IMR-90 (cell line): ENCODE results near the gene STAG1. TPM values are rescaled to one million over a fixed set of nuclear protein-coding genes. Genes with fewer than 3 reads are reported as not detected.

Experiments used
- ATAC-seq: fragments of 200-7000 bp; cut with Tn5 transposase; 2 replicates; pipeline ENCODE4 v1.9.1; 2020; ENCODE audit warnings: low read depth, mild to moderate bottlenecking, moderate library complexity
- BruUV-seq: library from RNA; stranded (reverse); fragments of 400-500 nt; replicated peaks from 2 replicates; lab custom pipeline; 2021; lab: Mats Ljungman, UMichigan
- CTCF ChIA-PET: fragments of 300-600 bp; formaldehyde crosslinking; extraction: SDS; loops from one replicate; lab custom pipeline; 2021; ENCODE audit warnings: antibody characterized with exemption; lab: Yijun Ruan, JAX
- POLR2A ChIA-PET: fragments of 300-600 bp; sonication (Branson Sonifier 250); formaldehyde crosslinking; loops from one replicate; lab custom pipeline; 2022; ENCODE audit warnings: antibody characterized with exemption; ENCODE audit not compliant: unreplicated experiment; lab: Charles Lee
- DNase-seq: peaks from one replicate; pipeline ENCODE4 v3.0.0; 2013
- H2AFZ ChIP-seq: replicated peaks from 2 replicates; pipeline ENCODE3; 2013; ENCODE audit warnings: low read length, mild to moderate bottlenecking; ENCODE audit not compliant: poor library complexity
- H2AK5ac ChIP-seq: 2 replicates; pipeline ENCODE4 v1.6.1; 2013; ENCODE audit warnings: low read depth, low read length, inconsistent platforms
- H2AK9ac ChIP-seq: replicated peaks from 2 replicates; pipeline ENCODE3; 2013; ENCODE audit warnings: mild to moderate bottlenecking, low read depth, low read length, moderate library complexity; ENCODE audit not compliant: poor library complexity
- H2BK120ac ChIP-seq: 2 replicates; pipeline ENCODE4 v1.6.1; 2013; ENCODE audit warnings: low read depth, low read length, inconsistent platforms
- H2BK15ac ChIP-seq: 3 replicates; pipeline ENCODE4 v1.6.1; 2013; ENCODE audit warnings: low read depth, low read length, inconsistent platforms
- H2BK20ac ChIP-seq: 2 replicates; pipeline ENCODE4 v1.6.1; 2013; ENCODE audit warnings: low read depth, mild to moderate bottlenecking, inconsistent platforms, low read length, moderate library complexity
- H2BK5ac ChIP-seq: 2 replicates; pipeline ENCODE4 v1.6.1; 2013; ENCODE audit warnings: mild to moderate bottlenecking, low read depth, low read length, inconsistent platforms; ENCODE audit not compliant: poor library complexity, severe bottlenecking
- H3K14ac ChIP-seq: replicated peaks from 2 replicates; pipeline ENCODE4 v1.6.1; 2013; ENCODE audit warnings: low read depth, low read length, inconsistent platforms
- H3K18ac ChIP-seq: 2 replicates; pipeline ENCODE4 v1.6.1; 2013; ENCODE audit warnings: low read depth, low read length, control low read depth
- H3K23ac ChIP-seq: 2 replicates; pipeline ENCODE4 v1.6.1; 2013; ENCODE audit warnings: low read depth, low read length, inconsistent platforms
- H3K27ac ChIP-seq: 2 replicates; pipeline ENCODE4 v1.5.1; 2013; ENCODE audit warnings: mild to moderate bottlenecking, control low read depth, low read length; ENCODE audit not compliant: insufficient read depth
- H3K27me3 ChIP-seq: 2 replicates; pipeline ENCODE4 v1.6.1; 2013; ENCODE audit warnings: low read length; ENCODE audit not compliant: control insufficient read depth, insufficient read depth
- H3K36me3 ChIP-seq: 2 replicates; pipeline ENCODE4 v1.6.1; 2013; ENCODE audit warnings: low read length, mixed read lengths; ENCODE audit not compliant: control insufficient read depth, insufficient read depth
- H3K4ac ChIP-seq: 2 replicates; pipeline ENCODE4 v1.6.1; 2013; ENCODE audit warnings: low read depth, low read length, inconsistent platforms
- H3K4me1 ChIP-seq: 2 replicates; pipeline ENCODE4 v1.6.1; 2013; ENCODE audit warnings: low read length, mixed read lengths; ENCODE audit not compliant: control insufficient read depth, insufficient read depth
- H3K4me2 ChIP-seq: 2 replicates; pipeline ENCODE4 v1.6.1; 2013; ENCODE audit warnings: low read depth, mild to moderate bottlenecking, control low read depth, low read length, moderate library complexity
- H3K4me3 ChIP-seq: 2 replicates; pipeline ENCODE4 v1.5.1; 2013; ENCODE audit warnings: low read depth, mild to moderate bottlenecking, control low read depth, low read length, moderate library complexity; ENCODE audit not compliant: insufficient read depth
- H3K56ac ChIP-seq: 2 replicates; pipeline ENCODE4 v1.6.1; 2013; ENCODE audit warnings: low read length, inconsistent platforms; ENCODE audit not compliant: insufficient read depth; ENCODE audit errors: extremely low read depth
- H3K79me1 ChIP-seq, 2 experiments: 2 replicates each; pipeline ENCODE4 v1.6.1; 2013; ENCODE audit warnings: low read length in 2 of 2, inconsistent platforms in 1 of 2, low read depth in 1 of 2
- H3K9ac ChIP-seq: 2 replicates; pipeline ENCODE4 v1.6.1; 2013; ENCODE audit warnings: low read depth, low read length, control low read depth
- H3K9me1 ChIP-seq: 2 replicates; pipeline ENCODE4 v1.6.1; 2013; ENCODE audit warnings: low read length, inconsistent platforms; ENCODE audit not compliant: insufficient read depth
- H3K9me3 ChIP-seq: 2 replicates; pipeline ENCODE4 v1.6.1; 2013; ENCODE audit warnings: low read length; ENCODE audit not compliant: control insufficient read depth, insufficient read depth
- H4K20me1 ChIP-seq: 2 replicates; pipeline ENCODE4 v1.6.1; 2013; ENCODE audit warnings: low read length, inconsistent platforms; ENCODE audit not compliant: insufficient read depth
- H4K5ac ChIP-seq: 2 replicates; pipeline ENCODE4 v1.6.1; 2013; ENCODE audit warnings: mild to moderate bottlenecking, low read depth, low read length, control low read depth
- H4K8ac ChIP-seq, 2 experiments: 2 replicates each; pipeline ENCODE4 v1.6.1; 2013; ENCODE audit warnings: low read depth in 2 of 2, low read length in 2 of 2, control low read depth in 1 of 2, inconsistent platforms in 1 of 2
- H4K91ac ChIP-seq: 2 replicates; pipeline ENCODE4 v1.6.1; 2013; ENCODE audit warnings: low read depth, low read length, inconsistent platforms; ENCODE audit not compliant: insufficient read depth
- BHLHE40 ChIP-seq: fragments of 150-350 bp; IDR thresholded peaks from 2 replicates; pipeline ENCODE4 v1.6.1; 2016; ENCODE audit warnings: mild to moderate bottlenecking, low read depth, low read length
- CEBPB ChIP-seq: IDR thresholded peaks from 2 replicates; pipeline ENCODE4 v1.6.1; 2012; ENCODE audit warnings: low read depth, low read length, improper control_type of control experiment
- CHD1 ChIP-seq: IDR thresholded peaks from 2 replicates; pipeline ENCODE4 v1.6.1; 2012; ENCODE audit warnings: low read depth, low read length, improper control_type of control experiment
- FOS ChIP-seq: fragments of 150-350 bp; IDR thresholded peaks from 2 replicates; pipeline ENCODE4 v1.6.1; 2016; ENCODE audit warnings: low read depth, low read length
- MAFK ChIP-seq: IDR thresholded peaks from 2 replicates; pipeline ENCODE4 v1.6.1; 2012; ENCODE audit warnings: low read depth, low read length, improper control_type of control experiment
- MAZ ChIP-seq: IDR thresholded peaks from 2 replicates; pipeline ENCODE4 v1.6.1; 2012; ENCODE audit warnings: low read depth, mild to moderate bottlenecking, low read length, improper control_type of control experiment, moderate library complexity, borderline replicate concordance
- MXI1 ChIP-seq: IDR thresholded peaks from 2 replicates; pipeline ENCODE4 v1.6.1; 2012; ENCODE audit warnings: low read depth, mild to moderate bottlenecking, low read length, moderate library complexity, borderline replicate concordance
- NFE2L2 ChIP-seq: fragments of 150-350 bp; IDR thresholded peaks from 2 replicates; pipeline ENCODE4 v1.6.1; 2016; ENCODE audit warnings: low read depth, mild to moderate bottlenecking, low read length
- POLR2A ChIP-seq: IDR thresholded peaks from 2 replicates; pipeline ENCODE4 v1.6.1; 2012; ENCODE audit warnings: mild to moderate bottlenecking, low read depth, low read length
- RAD21 ChIP-seq: IDR thresholded peaks from 2 replicates; pipeline ENCODE4 v1.6.1; 2012; ENCODE audit warnings: low read length, improper control_type of control experiment
- RCOR1 ChIP-seq: IDR thresholded peaks from 2 replicates; pipeline ENCODE4 v1.6.1; 2012; ENCODE audit warnings: mild to moderate bottlenecking, low read length, improper control_type of control experiment; ENCODE audit not compliant: insufficient replicate concordance
- RFX5 ChIP-seq: IDR thresholded peaks from 2 replicates; pipeline ENCODE4 v1.8.0; 2012; ENCODE audit warnings: low read depth, mild to moderate bottlenecking, low read length, moderate library complexity
- SMC3 ChIP-seq: fragments of 150-350 bp; IDR thresholded peaks from 2 replicates; pipeline ENCODE4 v1.6.1; 2016; ENCODE audit warnings: low read depth, mild to moderate bottlenecking, antibody characterized with exemption, low read length, moderate library complexity
- WGBS, 2 experiments: methylation state at CpG; one replicate each; pipeline versions ENCODE4 v1.1.5 to v1.1.7; 2013; ENCODE audit warnings: missing lambda C conversion rate in 2 of 2; ENCODE audit not compliant: insufficient read length in 1 of 2; ENCODE audit errors: extremely low coverage in 2 of 2; 5-methylcytosine and 5-hydroxymethylcytosine counted together
- dilution Hi-C: fragments of 300-500 bp; cut with HindIII; formaldehyde crosslinking; loops from one replicate; pipeline ENCODE4 v1.14.3; 2018; ENCODE audit warnings: low sequenced_read_pairs; ENCODE audit not compliant: unreplicated experiment
- in situ Hi-C: fragments of 300-500 bp; cut with MboI; formaldehyde crosslinking; loops from 3 replicates; pipeline ENCODE4 v1.14.3; 2019; ENCODE audit warnings: low sequenced_read_pairs, inconsistent platforms, mixed read lengths
- intact Hi-C: fragments of 100-400 bp; cut with micrococcal nuclease; formaldehyde crosslinking; loops from 2 replicates; pipeline ENCODE4 v1.10.0; 2022
- polyA plus RNA-seq, 3 experiments: library from polyadenylated mRNA; depleted of rRNA; stranded (reverse); fragments of >200 nt; gene quantifications; 2 replicates each; pipeline ENCODE4 v1.2.3, GENCODE V29; 2012; ENCODE audit warnings: low replicate concordance in 1 of 3
- total RNA-seq: library from RNA; depleted of rRNA; stranded (reverse); fragments of >200 nt; gene quantifications from 2 replicates; pipeline ENCODE4 v1.2.3, GENCODE V29; 2012
- TF ChIP-seq, protein P1 (sequence below): conservative IDR thresholded peaks from 2 replicates; pipeline ENCODE4 v1.5.1; 2012; ENCODE audit warnings: mild to moderate bottlenecking, low read depth, low read length, improper control_type of control experiment
- TF ChIP-seq, protein P2 (sequence below): fragments of 150-350 bp; IDR thresholded peaks from 2 replicates; pipeline ENCODE4 v1.6.1; 2016; ENCODE audit warnings: low read depth, mild to moderate bottlenecking, low read length, moderate library complexity, borderline replicate concordance
- TF ChIP-seq, protein P3 (sequence below): fragments of 150-350 bp; IDR thresholded peaks from 2 replicates; pipeline ENCODE4 v1.6.1; 2017; ENCODE audit warnings: mild to moderate bottlenecking, antibody characterized with exemption, low read length, low read depth

Gene STAG1
- total and polyA plus RNA-seq, 2 of the 4 experiments (the other 2 are of a cell fraction) = 9.6 to 32.3 TPM

DNA sequence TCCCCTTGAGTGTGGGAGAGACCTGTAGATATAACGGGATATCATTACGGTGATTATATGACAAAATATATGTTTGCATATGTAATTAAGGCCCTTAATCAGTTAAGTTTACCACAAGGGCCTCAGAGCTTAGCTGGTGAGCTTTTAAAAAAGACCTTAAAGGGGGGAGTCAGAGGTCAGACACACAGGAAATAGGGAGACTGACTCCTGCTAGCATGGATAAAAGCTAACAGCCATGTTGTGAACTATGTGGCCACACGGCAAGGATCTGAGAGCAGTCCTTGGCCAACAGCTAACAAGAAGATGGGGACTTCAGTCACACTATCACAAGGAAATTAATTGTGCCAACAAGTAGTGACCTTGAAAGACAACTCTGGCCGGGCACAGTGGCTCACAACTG, 3.1 kb downstream of the STAG1 start:
- H3K23ac ChIP-seq = peak overlapping the region; percentile 80
- peak overlapping the region; percentile 80 to 88 for H4K8ac ChIP-seq
- H3K79me1 ChIP-seq = peaks cover 11 to 40% of the 10 kb centered on the region in 2 experiments; a peak in 3 of 4 replicates
- peak overlapping the region; percentile 99 for H3K27ac ChIP-seq
- TF ChIP-seq SMC3 = no peak
- TF ChIP-seq FOS = no peak
- TF ChIP-seq CHD1 = no peak
- TF ChIP-seq, protein P1, sequence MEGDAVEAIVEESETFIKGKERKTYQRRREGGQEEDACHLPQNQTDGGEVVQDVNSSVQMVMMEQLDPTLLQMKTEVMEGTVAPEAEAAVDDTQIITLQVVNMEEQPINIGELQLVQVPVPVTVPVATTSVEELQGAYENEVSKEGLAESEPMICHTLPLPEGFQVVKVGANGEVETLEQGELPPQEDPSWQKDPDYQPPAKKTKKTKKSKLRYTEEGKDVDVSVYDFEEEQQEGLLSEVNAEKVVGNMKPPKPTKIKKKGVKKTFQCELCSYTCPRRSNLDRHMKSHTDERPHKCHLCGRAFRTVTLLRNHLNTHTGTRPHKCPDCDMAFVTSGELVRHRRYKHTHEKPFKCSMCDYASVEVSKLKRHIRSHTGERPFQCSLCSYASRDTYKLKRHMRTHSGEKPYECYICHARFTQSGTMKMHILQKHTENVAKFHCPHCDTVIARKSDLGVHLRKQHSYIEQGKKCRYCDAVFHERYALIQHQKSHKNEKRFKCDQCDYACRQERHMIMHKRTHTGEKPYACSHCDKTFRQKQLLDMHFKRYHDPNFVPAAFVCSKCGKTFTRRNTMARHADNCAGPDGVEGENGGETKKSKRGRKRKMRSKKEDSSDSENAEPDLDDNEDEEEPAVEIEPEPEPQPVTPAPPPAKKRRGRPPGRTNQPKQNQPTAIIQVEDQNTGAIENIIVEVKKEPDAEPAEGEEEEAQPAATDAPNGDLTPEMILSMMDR = no peak
- TF ChIP-seq, protein P2, sequence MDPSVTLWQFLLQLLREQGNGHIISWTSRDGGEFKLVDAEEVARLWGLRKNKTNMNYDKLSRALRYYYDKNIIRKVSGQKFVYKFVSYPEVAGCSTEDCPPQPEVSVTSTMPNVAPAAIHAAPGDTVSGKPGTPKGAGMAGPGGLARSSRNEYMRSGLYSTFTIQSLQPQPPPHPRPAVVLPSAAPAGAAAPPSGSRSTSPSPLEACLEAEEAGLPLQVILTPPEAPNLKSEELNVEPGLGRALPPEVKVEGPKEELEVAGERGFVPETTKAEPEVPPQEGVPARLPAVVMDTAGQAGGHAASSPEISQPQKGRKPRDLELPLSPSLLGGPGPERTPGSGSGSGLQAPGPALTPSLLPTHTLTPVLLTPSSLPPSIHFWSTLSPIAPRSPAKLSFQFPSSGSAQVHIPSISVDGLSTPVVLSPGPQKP = no peak
- no peak for TF ChIP-seq MXI1
- TF ChIP-seq, protein P3, sequence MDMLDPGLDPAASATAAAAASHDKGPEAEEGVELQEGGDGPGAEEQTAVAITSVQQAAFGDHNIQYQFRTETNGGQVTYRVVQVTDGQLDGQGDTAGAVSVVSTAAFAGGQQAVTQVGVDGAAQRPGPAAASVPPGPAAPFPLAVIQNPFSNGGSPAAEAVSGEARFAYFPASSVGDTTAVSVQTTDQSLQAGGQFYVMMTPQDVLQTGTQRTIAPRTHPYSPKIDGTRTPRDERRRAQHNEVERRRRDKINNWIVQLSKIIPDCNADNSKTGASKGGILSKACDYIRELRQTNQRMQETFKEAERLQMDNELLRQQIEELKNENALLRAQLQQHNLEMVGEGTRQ = no peak
- no peak for TF ChIP-seq RCOR1
- TF ChIP-seq BHLHE40 = no peak
- TF ChIP-seq RFX5 = no peak
- no peak for TF ChIP-seq RAD21
- TF ChIP-seq MAFK = no peak
- no peak for TF ChIP-seq MAZ
- TF ChIP-seq CEBPB = no peak
- no peak for TF ChIP-seq NFE2L2
- TF ChIP-seq POLR2A = no peak
- H4K5ac ChIP-seq = peak overlapping the region; percentile 90
- H3K14ac ChIP-seq = peak overlapping the region; percentile 84
- intact Hi-C loops = loop anchor here (10.0 kb wide), 1 partner anchor 124 kb away; no protein-coding TSS in a partner anchor
- in situ Hi-C loops = loop anchor here (10.0 kb wide), 1 partner anchor 354 kb away; no protein-coding TSS in a partner anchor
- peak overlapping the region; percentile 34 for H2AFZ ChIP-seq
- 0 out of 2 replicates have a peak, but pooled peaks cover under 1% of the 10 kb centered on the region for H3K9me3 ChIP-seq
- peak overlapping the region; percentile 79 for H2BK120ac ChIP-seq
- H3K4me1 ChIP-seq = peaks cover 3% of the 10 kb centered on the region
- H2BK20ac ChIP-seq = peak overlapping the region; percentile 70
- no peak overlapping the region for H3K56ac ChIP-seq
- H4K91ac ChIP-seq = peak overlapping the region; percentile 82
- DNase-seq = no peak
- no peaks in the 10 kb centered on the region for H3K27me3 ChIP-seq
- H3K9me1 ChIP-seq = peaks cover 14% of the 10 kb centered on the region
- H3K4ac ChIP-seq = peak overlapping the region; percentile 90
- H3K18ac ChIP-seq = peak overlapping the region; percentile 73
- no peak overlapping the region for H3K4me3 ChIP-seq
- H2AK5ac ChIP-seq = peak overlapping the region; percentile 96
- no CpG with 5 or more reads among the region's 4 CpGs for WGBS, 2 experiments
- dilution Hi-C loops = no loop called here
- no peaks in the 10 kb centered on the region for H4K20me1 ChIP-seq
- ChIA-PET POLR2A (no interaction called here), CTCF (interaction anchor here (0.6 to 1.1 kb wide), 3 partner anchors 15 to 203 kb away, joined by 3 to 8 read pairs (median 3); no protein-coding TSS in a partner anchor)
- H3K9ac ChIP-seq = peak overlapping the region; percentile 5; the same call in 1 of the 2 replicates
- BruUV-seq = no TSS peak
- 0 out of 2 replicates have a peak, but pooled peaks cover 2% of the 10 kb centered on the region for H3K36me3 ChIP-seq
- ATAC-seq = no peak
- peak overlapping the region; percentile 28 for H2AK9ac ChIP-seq
- H2BK15ac ChIP-seq = peak overlapping the region; percentile 98; the same call in 2 of the 3 replicates
- H3K4me2 ChIP-seq = peak overlapping the region; percentile 14; the same call in 1 of the 2 replicates
- peak overlapping the region; percentile 94 for H2BK5ac ChIP-seq
